HuH-7 (cell line): ENCODE measurements around the gene KCNJ10.
A peak's percentile ranks its signal among the peaks of the same experiment; 100 is the strongest.

Experiments used
- DNase-seq: peaks from one replicate; pipeline ENCODE4 v3.0.0; 2011; ENCODE audit warnings: low spot score

Gene KCNJ10

DNA sequence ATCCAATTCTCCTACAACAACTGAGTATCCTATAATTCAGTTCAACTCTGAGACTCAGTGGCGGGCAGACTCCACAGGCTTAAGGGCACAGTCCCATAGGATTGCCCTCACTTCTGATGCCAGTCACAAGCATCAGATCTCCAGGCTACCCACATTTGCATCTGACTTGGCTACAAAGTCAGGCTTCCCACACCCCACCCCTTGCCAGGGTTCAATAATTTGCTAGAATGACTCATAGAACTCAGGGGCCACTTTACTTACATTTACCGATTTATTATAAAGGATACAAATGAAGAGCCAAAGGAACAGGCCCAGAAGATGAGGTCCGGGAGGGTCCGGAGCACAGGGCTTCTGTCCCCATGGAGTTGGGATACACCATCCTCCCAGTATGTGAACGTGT lies 80.0 kb downstream of the KCNJ10 start:
- DNase-seq = no peak

DNA sequence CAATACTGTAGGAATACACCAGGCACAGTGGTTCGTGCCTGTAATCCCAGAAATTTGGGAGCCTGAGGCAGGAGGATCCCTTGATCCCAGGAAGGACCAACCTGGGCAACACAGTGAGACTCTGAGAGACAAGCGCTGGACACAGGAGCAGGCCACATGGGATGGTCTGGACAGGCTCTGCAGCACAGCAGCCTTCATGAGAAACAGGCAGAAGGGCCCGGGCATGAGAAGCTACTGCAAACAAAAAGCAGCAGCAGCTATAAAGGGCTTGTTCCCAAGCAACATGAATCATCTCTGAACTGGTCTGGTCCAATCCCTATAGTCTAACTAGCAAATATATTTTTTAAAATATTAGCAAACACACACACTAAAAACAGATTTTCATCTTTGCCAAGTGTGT lies 80.4 kb downstream of the KCNJ10 start:
- DNase-seq = no peak

- no peak for DNase-seq
Measured at GRCh38 chr1:159988006-159988405, 82.0 kb downstream of the KCNJ10 start.

DNA sequence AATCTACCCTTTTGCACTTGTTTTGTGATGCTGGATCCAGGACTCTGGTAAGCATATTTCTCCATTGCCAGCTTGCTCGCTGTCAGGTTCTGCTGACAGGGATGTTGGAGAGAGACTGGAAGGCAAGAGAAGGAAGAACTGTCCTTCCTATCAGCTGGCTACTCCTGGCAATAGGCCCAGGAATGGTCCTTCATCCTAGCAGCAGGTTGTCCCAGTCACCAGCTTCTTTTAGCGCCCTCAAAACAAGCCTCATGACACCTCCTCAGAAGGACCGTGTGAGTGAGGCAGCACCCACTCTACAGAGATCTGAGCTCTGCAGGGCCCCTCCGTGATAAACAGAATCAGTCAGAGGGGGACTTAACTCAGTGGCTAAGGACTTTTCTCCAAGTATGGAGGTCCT lies 82.8 kb downstream of the KCNJ10 start:
- DNase-seq = no peak

- no peak for DNase-seq
Measured at GRCh38 chr1:159986531-159986930, 83.4 kb downstream of the KCNJ10 start.

DNA sequence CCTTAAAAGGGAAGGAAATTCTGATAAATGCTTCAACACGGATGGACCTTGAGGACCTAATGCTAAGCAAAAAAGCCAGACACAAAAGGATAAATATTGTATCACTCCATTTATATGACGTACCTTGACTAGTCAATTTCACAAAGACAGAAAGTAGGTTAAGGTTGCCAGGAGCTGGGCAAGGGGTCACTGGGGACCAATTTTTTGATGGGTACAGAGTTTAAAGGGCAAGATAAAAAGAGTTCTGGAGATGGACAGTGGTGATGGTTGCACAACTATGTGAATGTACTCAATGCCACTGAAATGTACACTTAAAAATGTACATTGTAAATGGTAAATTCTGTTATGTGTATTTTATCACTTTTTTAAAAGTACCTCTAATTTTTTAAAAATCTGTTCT lies 83.9 kb downstream of the KCNJ10 start:
- DNase-seq = no peak

- DNase-seq = no peak
Measured at GRCh38 chr1:159985473-159985872, 84.5 kb downstream of the KCNJ10 start.

- DNase-seq = no peak
Measured at GRCh38 chr1:159983681-159984080, 86.3 kb downstream of the KCNJ10 start.

- no peak for DNase-seq
Measured at GRCh38 chr1:159982280-159982679, 87.7 kb downstream of the KCNJ10 start.

DNA sequence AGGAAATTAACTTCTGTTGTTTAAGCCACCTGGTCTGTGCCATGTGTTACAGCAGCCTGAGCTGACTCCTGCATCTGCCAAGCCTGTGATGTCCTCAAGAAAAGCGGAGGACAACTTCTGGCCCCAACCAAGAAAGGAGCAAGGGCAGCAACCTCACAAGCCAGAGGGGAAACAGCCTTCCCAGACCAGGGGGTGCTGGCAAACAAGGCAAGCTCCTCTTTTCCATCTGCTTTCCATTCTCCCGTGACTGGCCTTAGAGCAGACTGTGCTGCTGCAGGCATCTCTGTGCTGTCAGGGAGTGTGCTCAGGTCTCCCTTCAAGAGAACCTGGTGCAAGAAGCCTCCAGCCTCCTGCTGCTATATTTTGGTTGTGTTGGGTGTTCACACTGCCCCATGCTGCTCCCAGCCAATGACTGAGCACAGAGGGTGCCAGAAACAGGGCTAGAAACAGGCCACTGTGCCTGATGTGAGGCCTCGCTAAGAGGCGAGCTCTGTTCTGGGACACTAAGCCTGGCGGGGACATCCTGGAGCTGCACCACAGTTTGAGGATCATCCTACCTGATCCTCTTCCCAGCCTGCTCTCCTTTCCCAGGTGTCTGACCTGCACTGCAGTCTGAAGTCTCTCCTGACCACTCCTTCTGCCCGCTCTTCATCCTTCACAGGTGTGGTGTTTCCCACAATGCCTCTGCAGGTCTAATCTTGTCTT lies 88.5 kb downstream of the KCNJ10 start:
- no peak for DNase-seq

DNA sequence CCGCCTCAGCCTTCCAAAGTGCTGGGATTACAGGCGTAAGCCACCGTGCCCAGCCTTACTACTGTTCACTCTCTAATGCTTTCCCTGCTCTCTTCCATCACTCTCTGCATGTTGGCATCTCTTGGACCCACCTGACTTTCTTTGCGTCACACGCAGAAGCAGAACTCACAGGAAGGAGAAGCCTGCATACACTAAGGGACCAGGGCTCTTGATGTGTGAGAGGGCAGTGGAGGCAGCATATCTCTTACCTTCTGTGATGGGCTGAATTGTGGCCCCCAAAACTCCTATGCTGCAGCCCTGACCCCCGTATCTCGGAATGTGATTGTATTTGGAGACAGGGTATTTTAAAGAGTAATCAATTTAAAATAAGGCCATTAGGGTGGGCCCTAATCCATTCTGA lies 89.2 kb downstream of the KCNJ10 start:
- DNase-seq = no peak

- no peak for DNase-seq
Measured at GRCh38 chr1:159980076-159980475, 89.9 kb downstream of the KCNJ10 start.

DNA sequence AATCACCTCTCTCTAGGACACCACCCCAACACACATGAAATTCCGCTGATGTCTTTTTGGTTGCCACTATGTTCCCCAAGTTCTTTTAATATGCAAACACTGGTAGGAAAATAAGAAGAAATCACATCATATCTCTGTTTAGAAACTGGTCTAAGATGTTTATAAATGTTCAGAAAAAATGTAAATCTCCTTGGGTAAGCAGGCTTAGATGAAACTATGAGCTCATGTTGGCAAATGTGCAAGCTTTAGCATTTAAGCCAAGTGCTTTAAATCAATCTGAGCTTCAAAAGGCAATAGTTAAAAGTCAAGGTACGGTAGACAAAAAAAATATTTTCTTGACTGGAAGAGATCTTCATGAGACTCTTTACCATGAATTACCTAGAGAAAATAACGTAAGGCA lies 90.7 kb downstream of the KCNJ10 start:
- DNase-seq = no peak

DNA sequence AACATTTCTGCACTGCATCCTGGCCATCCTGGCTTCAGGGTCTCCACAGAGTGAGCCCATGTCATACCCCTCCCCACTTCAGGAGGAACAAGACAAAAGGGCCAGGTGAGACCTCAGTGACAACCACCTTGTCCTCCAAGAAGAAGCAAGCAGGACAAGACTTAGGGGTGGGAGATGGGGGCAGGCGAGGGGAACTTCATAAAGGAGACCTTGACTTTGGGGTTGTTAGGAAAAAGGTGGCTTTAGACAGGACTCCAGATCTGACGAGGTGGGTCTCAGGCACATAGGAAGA lies 91.9 kb downstream of the KCNJ10 start:
- no peak for DNase-seq

- no peak for DNase-seq
Measured at GRCh38 chr1:159977364-159978106, 92.4 kb downstream of the KCNJ10 start.

DNA sequence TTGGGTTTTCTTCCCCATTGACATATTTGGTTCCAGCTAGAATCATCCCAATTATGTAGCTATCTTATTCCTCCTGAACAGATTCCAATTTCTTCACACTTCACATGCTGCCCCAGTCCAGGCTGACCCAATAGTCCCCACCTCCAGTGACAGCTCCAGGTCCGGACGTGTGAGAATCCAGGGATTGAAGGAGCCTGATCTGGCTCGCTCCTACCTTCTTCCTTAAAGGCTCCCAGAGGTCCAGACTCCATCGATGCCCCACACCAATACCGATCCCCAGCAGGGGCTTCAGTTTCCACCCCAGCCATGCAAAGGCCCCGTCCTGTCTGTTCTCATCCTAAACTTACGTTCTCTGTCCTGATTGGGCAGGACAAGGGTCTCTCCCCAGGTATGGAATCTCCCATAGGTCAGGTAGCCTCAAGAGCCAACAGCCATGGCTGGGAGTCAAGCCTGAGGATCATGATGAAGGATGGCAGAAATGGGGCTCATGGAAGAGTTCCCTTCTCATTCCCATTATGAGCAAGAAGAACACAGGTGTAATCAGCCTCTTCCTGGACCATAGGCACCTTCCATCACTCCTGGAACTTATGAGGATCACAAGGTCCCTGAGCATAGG lies 95.5 kb downstream of the KCNJ10 start:
- DNase-seq = no peak

DNA sequence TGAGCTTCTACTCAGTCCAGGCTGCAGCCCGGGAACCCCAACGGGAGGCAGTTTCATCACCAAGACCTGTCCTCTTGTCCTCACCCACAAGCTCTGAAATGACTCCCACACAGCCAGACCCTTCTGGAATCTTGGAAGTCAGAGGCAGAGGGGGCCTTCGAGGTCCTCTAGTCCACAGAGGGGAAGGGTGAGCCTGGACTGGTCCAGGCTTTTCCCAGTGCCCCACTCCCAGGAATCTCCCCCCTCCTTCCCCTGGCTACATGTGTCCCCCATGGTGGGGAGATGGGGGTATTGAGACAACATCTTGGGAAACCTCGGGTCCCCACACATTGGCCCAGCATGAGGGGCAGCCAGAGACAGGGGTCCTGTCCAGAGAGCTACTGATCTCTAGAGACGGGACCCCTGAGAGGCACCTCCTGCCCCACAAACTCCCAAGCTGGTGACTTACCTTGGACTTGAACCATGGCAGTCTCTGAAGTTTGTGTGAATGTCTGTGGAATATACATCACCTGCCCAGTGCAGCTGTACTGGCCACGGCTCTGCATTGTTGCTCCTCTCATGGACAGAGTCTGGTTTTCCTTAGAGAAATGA lies 96.5 kb downstream of the KCNJ10 start:
- DNase-seq = no peak

- DNase-seq = no peak
Measured at GRCh38 chr1:159972443-159973205, 97.3 kb downstream of the KCNJ10 start.

GRCh38 chr1:159970932-159971342 lies 99.0 kb downstream of the KCNJ10 start:
- DNase-seq = peak; percentile 55

DNA sequence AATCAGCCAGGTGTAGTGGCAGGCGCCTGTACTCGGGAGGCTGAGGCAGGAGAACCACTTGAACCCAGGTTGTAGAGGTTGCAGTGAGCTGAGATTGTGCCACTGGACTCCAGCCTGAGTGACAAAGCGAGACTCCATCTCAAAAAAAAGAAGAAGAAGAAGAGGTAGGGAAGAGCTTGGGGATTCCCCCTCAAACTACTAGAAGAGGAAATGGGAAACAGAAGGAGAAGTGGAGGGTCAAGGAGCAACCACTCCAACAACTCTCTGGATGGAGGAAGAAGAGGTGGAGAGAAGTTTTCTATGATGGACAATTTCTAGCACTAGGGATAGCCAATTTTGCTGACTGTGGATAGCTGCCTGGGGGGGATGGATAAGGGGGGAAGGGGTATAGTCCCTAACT lies 101.1 kb downstream of the KCNJ10 start:
- no peak for DNase-seq

- DNase-seq = no peak
Measured at GRCh38 chr1:159965263-159965662, 104.7 kb downstream of the KCNJ10 start.

- DNase-seq = no peak
Measured at GRCh38 chr1:159964144-159964543, 105.8 kb downstream of the KCNJ10 start.
